GM12878 (cell line): ENCODE measurements around the gene TMCC2. TPM values are rescaled to one million over a fixed set of nuclear protein-coding genes. Genes with fewer than 3 reads are reported as not detected.

Source experiments
- ATAC-seq: fragments of 200-7000 bp; cut with Tn5 transposase; 3 replicates; pipeline ENCODE4 v1.9.1; 2020; ENCODE audit warnings: mild to moderate bottlenecking, moderate library complexity
- BruUV-seq: library from RNA; stranded (reverse); fragments of 400-500 nt; replicated peaks from 2 replicates; lab custom pipeline; 2021; lab: Mats Ljungman, UMichigan
- CTCF ChIA-PET: fragments of 300-600 bp; sonication (Branson Sonifier 250); formaldehyde crosslinking; extraction: SDS; loops from one replicate; lab custom pipeline; 2021; ENCODE audit warnings: inconsistent platforms; lab: Yijun Ruan, JAX
- POLR2A ChIA-PET: fragments of 350-600 bp; formaldehyde crosslinking; extraction: SDS; loops from one replicate; lab custom pipeline; 2021; ENCODE audit warnings: inconsistent platforms; lab: Charles Lee
- RAD21 ChIA-PET: fragments of 300-600 bp; sonication (Branson Sonifier 250); formaldehyde crosslinking; loops from one replicate; lab custom pipeline; 2023; ENCODE audit warnings: antibody characterized with exemption; ENCODE audit not compliant: unreplicated experiment; lab: Charles Lee
- SMC1A ChIA-PET: fragments of 300-600 bp; sonication (Branson Sonifier 250); formaldehyde crosslinking; loops from one replicate; lab custom pipeline; 2023; ENCODE audit not compliant: unreplicated experiment, uncharacterized antibody; lab: Charles Lee
- DNase-seq: peaks from one replicate; pipeline ENCODE4 v3.0.0-alpha.2; 2011; ENCODE audit warnings: low read depth, low spot score
- FAIRE-seq: peaks from 3 replicates; lab custom pipeline; 2011; peaks lifted over from hg19 to GRCh38; lab: Jason Lieb, UNC
- H2AFZ ChIP-seq: 2 replicates; pipeline ENCODE4 v1.6.0; 2011; ENCODE audit warnings: low read depth, low read length, control low read depth; ENCODE audit not compliant: control insufficient read depth
- H3K27ac ChIP-seq: 2 replicates; pipeline ENCODE4 v1.5.1; 2011; ENCODE audit warnings: control low read depth; ENCODE audit not compliant: control insufficient read depth, insufficient read depth
- H3K27me3 ChIP-seq, 2 experiments: replicated peaks in 1 of 2; 2 replicates each; pipeline versions ENCODE4 v1.6.0 to v1.6.1; 2011; ENCODE audit warnings: low read length in 1 of 2; ENCODE audit not compliant: control insufficient read depth in 2 of 2, insufficient read depth in 2 of 2
- H3K36me3 ChIP-seq, 2 experiments: 2 replicates each; pipeline ENCODE4 v1.5.1; 2011; ENCODE audit warnings: low read length in 1 of 2; ENCODE audit not compliant: control insufficient read depth in 2 of 2, insufficient read depth in 2 of 2
- H3K4me1 ChIP-seq: 2 replicates; pipeline ENCODE4 v1.6.1; 2011; ENCODE audit warnings: mild to moderate bottlenecking, low read length, moderate library complexity, mixed read lengths; ENCODE audit not compliant: control insufficient read depth, insufficient read depth
- H3K4me2 ChIP-seq: 2 replicates; pipeline ENCODE4 v1.6.0; 2011; ENCODE audit warnings: control low read depth; ENCODE audit not compliant: control insufficient read depth, insufficient read depth
- H3K4me3 ChIP-seq: fragments of 200-600 bp; sonication (generic); 2 replicates; pipeline ENCODE4 v1.5.1; 2016
- H3K79me2 ChIP-seq: 2 replicates; pipeline ENCODE4 v1.6.0; 2011; ENCODE audit warnings: low read length; ENCODE audit not compliant: control insufficient read depth, insufficient read depth
- H3K9ac ChIP-seq: 2 replicates; pipeline ENCODE4 v1.8.0; 2011; ENCODE audit warnings: low read length, control low read depth, mixed read lengths; ENCODE audit not compliant: control insufficient read depth, insufficient read depth
- H3K9me3 ChIP-seq: replicated peaks from 3 replicates; pipeline ENCODE4 v1.5.1; 2011; ENCODE audit warnings: mild to moderate bottlenecking, low read length; ENCODE audit not compliant: control insufficient read depth, insufficient read depth
- H4K20me1 ChIP-seq: 2 replicates; pipeline ENCODE4 v1.6.0; 2011; ENCODE audit not compliant: control insufficient read depth, insufficient read depth
- BHLHE40 ChIP-seq, 2 experiments: fragments of 450-650 bp in 1 of 2; IDR thresholded peaks; 2 replicates each; pipeline ENCODE4 v1.6.1; 2011 to 2017; ENCODE audit warnings: low read depth in 2 of 2, borderline replicate concordance in 1 of 2, improper control_type of control experiment in 1 of 2, low read length in 1 of 2, mild to moderate bottlenecking in 1 of 2
- CBX5 ChIP-seq: sonication (generic); IDR thresholded peaks from 2 replicates; pipeline ENCODE4 v1.6.1; 2016; ENCODE audit warnings: low read depth, moderate library complexity, mild to moderate bottlenecking, inconsistent platforms
- FOXM1 ChIP-seq: IDR thresholded peaks from 2 replicates; pipeline ENCODE4 v1.6.1; 2012; ENCODE audit warnings: low read depth, mild to moderate bottlenecking, inconsistent platforms, low read length, moderate library complexity
- GATAD2B ChIP-seq: fragments of 450-650 bp; conservative IDR thresholded peaks from 2 replicates; pipeline ENCODE4 v1.6.1; 2017; ENCODE audit warnings: low read depth, mild to moderate bottlenecking, moderate library complexity
- HDAC2 ChIP-seq: fragments of 200-600 bp; sonication (generic); IDR thresholded peaks from 2 replicates; pipeline ENCODE4 v1.6.1; 2017
- MTA3 ChIP-seq: IDR thresholded peaks from 2 replicates; pipeline ENCODE4 v1.6.1; 2012; ENCODE audit warnings: low read length, inconsistent platforms, borderline replicate concordance
- MYB ChIP-seq: fragments of 150-350 bp; IDR thresholded peaks from 2 replicates; pipeline ENCODE4 v1.6.1; 2014; ENCODE audit warnings: mild to moderate bottlenecking, low read depth, low read length, borderline replicate concordance
- NBN ChIP-seq: fragments of 450-650 bp; IDR thresholded peaks from 2 replicates; pipeline ENCODE4 v1.6.1; 2016
- NFIC ChIP-seq: IDR thresholded peaks from 2 replicates; pipeline ENCODE4 v1.6.1; 2012; ENCODE audit warnings: low read depth, mild to moderate bottlenecking, inconsistent platforms, low read length, moderate library complexity
- NR2C1 ChIP-seq: fragments of 450-650 bp; IDR thresholded peaks from 2 replicates; pipeline ENCODE4 v1.6.1; 2017; ENCODE audit warnings: antibody characterized with exemption, mild to moderate bottlenecking, moderate library complexity
- POLR2AphosphoS5 ChIP-seq: IDR thresholded peaks from 2 replicates; pipeline ENCODE4 v1.6.1; 2011; ENCODE audit warnings: mild to moderate bottlenecking, low read length, inconsistent platforms
- RCOR1 ChIP-seq: conservative IDR thresholded peaks from 2 replicates; pipeline ENCODE4 v1.6.1; 2012; ENCODE audit warnings: low read depth, low read length, improper control_type of control experiment
- SMAD1 ChIP-seq: fragments of 450-650 bp; IDR thresholded peaks from 2 replicates; pipeline ENCODE4 v1.6.1; 2018; ENCODE audit warnings: mild to moderate bottlenecking, low read depth; ENCODE audit not compliant: partially characterized antibody
- TARDBP ChIP-seq: IDR thresholded peaks from 2 replicates; pipeline ENCODE4 v1.6.1; 2016; ENCODE audit warnings: borderline replicate concordance
- TCF12 ChIP-seq: IDR thresholded peaks from 2 replicates; pipeline ENCODE4 v1.6.1; 2011; ENCODE audit warnings: low read depth, mild to moderate bottlenecking, low read length
- ZNF384 ChIP-seq: IDR thresholded peaks from 2 replicates; pipeline ENCODE4 v1.6.1; 2012; ENCODE audit warnings: low read depth, mild to moderate bottlenecking, low read length, improper control_type of control experiment, borderline replicate concordance
- WGBS: methylation state at CpG from one replicate; pipeline ENCODE4 v1.1.6; 2016; ENCODE audit warnings: low lambda C conversion rate; ENCODE audit not compliant: insufficient replicate concordance, insufficient coverage; ENCODE audit errors: missing lambda C conversion rate; 5-methylcytosine and 5-hydroxymethylcytosine counted together
- in situ Hi-C: fragments of 300-500 bp; cut with MboI; formaldehyde crosslinking; loops from 9 replicates; pipeline ENCODE4 v1.14.3; 2018; ENCODE audit warnings: mixed read lengths
- intact Hi-C: fragments of 100-400 bp; cut with micrococcal nuclease; formaldehyde crosslinking; loops from one replicate; pipeline ENCODE4 v1.14.2; 2022; ENCODE audit not compliant: unreplicated experiment
- polyA plus RNA-seq, 11 experiments: library from polyadenylated mRNA; depleted of rRNA in 4 of 11; unstranded in 6 of 11; stranded (reverse) in 5 of 11; fragments of >200 nt; fragmentation: Nextera tagmentation in 4 of 11; fragmentation: Illumina TruSeq in 1 of 11; extraction: Ambion mirVana in 4 of 11; extraction: Trizol in 1 of 11; gene quantifications; 1 replicate in 1 of 11; 2 replicates in 10 of 11; pipeline versions ENCODE4 v1.2.1 to v1.2.3, GENCODE V29; 2011 to 2016; ENCODE audit warnings: inconsistent platforms in 2 of 11, missing spikeins in 2 of 11, low read depth in 1 of 11
- total RNA-seq, 4 experiments: library from RNA; depleted of rRNA in 3 of 4; stranded (reverse); fragments of >200 nt in 3 of 4; fragmentation: Illumina TruSeq in 1 of 4; extraction: Trizol in 1 of 4; gene quantifications; 2 replicates each; pipeline versions ENCODE4 v1.2.1 to v1.2.3, GENCODE V29; 2013 to 2021
- TF ChIP-seq, protein P1 (sequence below): IDR thresholded peaks from 2 replicates; pipeline ENCODE4 v1.6.1; 2011; ENCODE audit warnings: borderline replicate concordance, low read depth, mild to moderate bottlenecking, moderate library complexity, low read length; ENCODE audit not compliant: insufficient read depth, poor library complexity, severe bottlenecking
- TF ChIP-seq, protein P2 (sequence below): fragments of 450-650 bp; IDR thresholded peaks from 2 replicates; pipeline ENCODE4 v1.6.1; 2016; ENCODE audit warnings: mild to moderate bottlenecking
- TF ChIP-seq, protein P3 (sequence below): fragments of 450-650 bp; IDR thresholded peaks from 2 replicates; pipeline ENCODE4 v1.6.1; 2017; ENCODE audit warnings: mild to moderate bottlenecking

Gene TMCC2
- total and polyA plus RNA-seq, 10 of the 15 experiments (the other 5 are each of a cell fraction or from before 2014, with no cell fraction given) = 0.06 to 2.3 (median 0.76) TPM

DNA sequence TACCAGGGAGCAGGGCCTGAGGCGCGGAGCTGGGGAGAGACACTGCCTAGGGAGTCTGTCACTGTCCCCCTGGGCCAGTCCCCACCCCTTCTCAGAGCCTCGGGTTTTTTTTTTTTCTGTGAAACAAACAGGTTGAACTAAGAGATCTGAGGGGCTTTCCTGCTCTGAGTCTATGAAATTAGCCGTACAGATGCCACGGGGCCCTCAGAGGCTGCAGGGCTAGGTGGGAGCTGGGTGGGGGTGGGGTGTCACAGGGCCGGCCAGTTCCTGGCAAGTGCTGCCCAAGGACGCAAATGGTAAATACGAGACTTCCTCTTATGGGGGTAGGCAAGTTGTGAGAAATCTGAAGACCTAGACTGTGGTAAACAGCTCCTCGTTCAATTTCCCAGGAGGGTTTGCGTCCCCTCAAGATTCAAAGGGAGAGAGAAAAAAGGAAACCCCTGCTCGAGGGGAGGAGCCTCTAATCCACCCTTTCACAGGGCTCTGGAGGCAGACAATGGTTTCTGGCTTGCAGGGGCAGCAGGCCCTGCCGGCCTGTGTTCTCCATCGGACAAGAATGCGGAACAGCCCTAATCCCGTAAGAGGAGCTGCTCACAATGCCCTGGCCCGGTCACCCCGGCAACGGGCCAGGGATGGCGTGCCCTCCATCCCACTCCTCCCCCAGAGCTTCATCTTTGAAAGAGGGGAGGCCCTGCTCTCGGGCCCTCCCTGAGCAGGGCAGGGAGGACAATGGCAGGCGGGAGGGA is 86.0 kb downstream of the TMCC2 start:
- peaks cover 30% of the 10 kb centered on the region for H3K4me1 ChIP-seq
- H3K36me3 ChIP-seq = no peaks in the 10 kb centered on the region
- TF ChIP-seq HDAC2 (no peak), BHLHE40 (IDR thresholded peaks at IDR 0.05; ENCODE audit: borderline replicate concordance in 1 of 2, low read depth in 2 of 2, low read length in 1 of 2) (peak; percentile 48 to 60; a peak in 3 of 4 replicates), SMAD1 (no peak), NR2C1 (no peak), RCOR1 (no peak), MTA3 (peak; percentile 40; the same call in 1 of the 2 replicates), NFIC (peak; percentile 49; the same call in 1 of the 2 replicates), POLR2AphosphoS5 (peak; percentile 36; the same call in 1 of the 2 replicates), ZNF384 (peak; percentile 92), TCF12 (peak; percentile 70; the same call in 1 of the 2 replicates), TARDBP (no peak), NBN (peak; percentile 77), MYB (no peak), GATAD2B (peak; percentile 98), FOXM1 (peak; percentile 65; the same call in 1 of the 2 replicates), CBX5 (no peak)
- TF ChIP-seq, protein P1, sequence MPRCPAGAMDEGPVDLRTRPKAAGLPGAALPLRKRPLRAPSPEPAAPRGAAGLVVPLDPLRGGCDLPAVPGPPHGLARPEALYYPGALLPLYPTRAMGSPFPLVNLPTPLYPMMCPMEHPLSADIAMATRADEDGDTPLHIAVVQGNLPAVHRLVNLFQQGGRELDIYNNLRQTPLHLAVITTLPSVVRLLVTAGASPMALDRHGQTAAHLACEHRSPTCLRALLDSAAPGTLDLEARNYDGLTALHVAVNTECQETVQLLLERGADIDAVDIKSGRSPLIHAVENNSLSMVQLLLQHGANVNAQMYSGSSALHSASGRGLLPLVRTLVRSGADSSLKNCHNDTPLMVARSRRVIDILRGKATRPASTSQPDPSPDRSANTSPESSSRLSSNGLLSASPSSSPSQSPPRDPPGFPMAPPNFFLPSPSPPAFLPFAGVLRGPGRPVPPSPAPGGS = peak; percentile 55
- TF ChIP-seq, protein P2, sequence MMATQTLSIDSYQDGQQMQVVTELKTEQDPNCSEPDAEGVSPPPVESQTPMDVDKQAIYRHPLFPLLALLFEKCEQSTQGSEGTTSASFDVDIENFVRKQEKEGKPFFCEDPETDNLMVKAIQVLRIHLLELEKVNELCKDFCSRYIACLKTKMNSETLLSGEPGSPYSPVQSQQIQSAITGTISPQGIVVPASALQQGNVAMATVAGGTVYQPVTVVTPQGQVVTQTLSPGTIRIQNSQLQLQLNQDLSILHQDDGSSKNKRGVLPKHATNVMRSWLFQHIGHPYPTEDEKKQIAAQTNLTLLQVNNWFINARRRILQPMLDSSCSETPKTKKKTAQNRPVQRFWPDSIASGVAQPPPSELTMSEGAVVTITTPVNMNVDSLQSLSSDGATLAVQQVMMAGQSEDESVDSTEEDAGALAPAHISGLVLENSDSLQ = peak; percentile 31; the same call in 1 of the 2 replicates
- TF ChIP-seq, protein P3, sequence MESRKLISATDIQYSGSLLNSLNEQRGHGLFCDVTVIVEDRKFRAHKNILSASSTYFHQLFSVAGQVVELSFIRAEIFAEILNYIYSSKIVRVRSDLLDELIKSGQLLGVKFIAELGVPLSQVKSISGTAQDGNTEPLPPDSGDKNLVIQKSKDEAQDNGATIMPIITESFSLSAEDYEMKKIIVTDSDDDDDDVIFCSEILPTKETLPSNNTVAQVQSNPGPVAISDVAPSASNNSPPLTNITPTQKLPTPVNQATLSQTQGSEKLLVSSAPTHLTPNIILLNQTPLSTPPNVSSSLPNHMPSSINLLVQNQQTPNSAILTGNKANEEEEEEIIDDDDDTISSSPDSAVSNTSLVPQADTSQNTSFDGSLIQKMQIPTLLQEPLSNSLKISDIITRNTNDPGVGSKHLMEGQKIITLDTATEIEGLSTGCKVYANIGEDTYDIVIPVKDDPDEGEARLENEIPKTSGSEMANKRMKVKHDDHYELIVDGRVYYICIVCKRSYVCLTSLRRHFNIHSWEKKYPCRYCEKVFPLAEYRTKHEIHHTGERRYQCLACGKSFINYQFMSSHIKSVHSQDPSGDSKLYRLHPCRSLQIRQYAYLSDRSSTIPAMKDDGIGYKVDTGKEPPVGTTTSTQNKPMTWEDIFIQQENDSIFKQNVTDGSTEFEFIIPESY = no peak

More for the DNA sequence above, 86.0 kb downstream of the TMCC2 start:
- Histone ChIP-seq H3K79me2 (no peaks in the 10 kb centered on the region), H3K27ac (no peak overlapping the region; the same call in 1 of the 2 replicates), H3K4me3 (peak overlapping the region; percentile 35; the same call in 1 of the 2 replicates), H2AFZ (peak overlapping the region; percentile 32; the same call in 1 of the 2 replicates), H3K9ac (0 out of 2 replicates have a peak overlapping the region, but pooled peaks have one; percentile 22), H3K27me3 (no peaks in the 10 kb centered on the region; a peak in 1 of 4 replicates), H4K20me1 (no peaks in the 10 kb centered on the region; the same call in none of the 2 replicates), H3K9me3 (no peaks in the 10 kb centered on the region; the same call in 2 of the 3 replicates), H3K4me2 (peak overlapping the region; percentile 45)
- ChIA-PET CTCF (interaction anchor here (0.6 to 59.5 kb wide), 13 partner anchors 9 to 175 kb away, joined by 3 to 2333 read pairs (median 4); no protein-coding TSS in a partner anchor), POLR2A (interaction anchor here (0.6 to 6.8 kb wide), 16 partner anchors 10 to 332 kb away, joined by 3 to 151 read pairs (median 4); no protein-coding TSS in a partner anchor), RAD21 (interaction anchor here (0.6 to 23.9 kb wide), 16 partner anchors 8 to 356 kb away, joined by 3 to 892 read pairs (median 4); partner anchors contain the start of genes CDK18 and TMCC2), SMC1A (interaction anchor here (0.9 to 35.1 kb wide), 9 partner anchors 10 to 83 kb away, joined by 3 to 1445 read pairs (median 9); no protein-coding TSS in a partner anchor)
- in situ Hi-C loops (no loop called here), intact Hi-C loops (loop anchor here (1.0 kb wide), 1 partner anchor 28 kb away; no protein-coding TSS in a partner anchor)
- peak; percentile 48 for DNase-seq
- BruUV-seq = TSS peak; percentile 88
- WGBS = 15% methylated on average over 20 of the region's 21 CpGs
- ATAC-seq = peak; percentile 86
- no peak for FAIRE-seq
